HG03439 (cell line): Measurements from ENCODE around the gene COLQ.
"Not testable (repeated sequence)": the region's sequence is repeated elsewhere in the genome, so short reads cannot be mapped to it uniquely, and the experiment has no call there.

Source experiments
- ATAC-seq: cut with Tn5 transposase; IDR thresholded peaks from one replicate; pipeline ENCODE4 v1.9.1; 2021; ENCODE audit warnings: mild to moderate bottlenecking, moderate library complexity; ENCODE audit not compliant: unreplicated experiment

The COLQ gene

DNA sequence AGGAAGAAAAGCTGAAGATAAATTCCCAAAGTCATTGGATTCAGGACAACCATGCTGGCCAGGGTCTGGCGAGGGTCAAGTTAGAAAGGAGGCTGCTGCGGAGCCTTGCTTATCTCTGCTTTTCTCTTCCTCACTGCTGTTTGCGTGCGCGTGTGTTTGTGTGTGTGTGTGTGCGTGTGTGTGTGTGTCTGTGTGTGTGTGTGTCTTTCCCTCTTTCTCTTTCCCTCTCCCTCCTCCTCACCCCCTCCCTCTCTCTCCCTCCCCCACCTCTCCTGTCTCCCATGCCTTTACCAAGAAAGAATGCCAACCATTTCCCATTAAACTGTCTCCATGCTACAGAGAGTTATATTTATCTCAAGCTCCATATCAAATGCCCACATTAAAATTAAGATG lies at the start of gene COLQ:
Gene COLQ (minus strand): TSS at position 134 of the 393 bp plus-strand sequence. CDS start 81 bp downstream, at position 53.
- no peak for ATAC-seq

DNA sequence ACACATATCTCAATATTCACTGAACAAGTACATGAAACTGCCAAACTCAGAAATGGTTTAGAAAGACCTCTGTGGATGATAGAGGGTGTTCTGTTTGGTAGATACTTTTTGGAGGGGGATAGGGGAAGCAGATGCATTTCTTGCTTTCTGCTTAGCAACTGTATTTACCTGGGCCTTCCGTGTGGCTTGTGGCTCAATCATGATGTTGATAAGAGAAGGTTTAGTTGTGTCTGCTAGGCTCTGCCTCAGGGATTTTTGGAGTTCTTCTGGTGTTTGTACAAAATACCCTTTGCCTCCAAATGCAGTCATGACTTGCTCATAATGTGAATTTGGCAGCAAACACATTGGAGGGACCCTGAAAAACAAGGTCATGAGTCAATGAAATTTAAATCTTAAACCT lies 41.7 kb upstream of the COLQ start:
- no peak for ATAC-seq

DNA sequence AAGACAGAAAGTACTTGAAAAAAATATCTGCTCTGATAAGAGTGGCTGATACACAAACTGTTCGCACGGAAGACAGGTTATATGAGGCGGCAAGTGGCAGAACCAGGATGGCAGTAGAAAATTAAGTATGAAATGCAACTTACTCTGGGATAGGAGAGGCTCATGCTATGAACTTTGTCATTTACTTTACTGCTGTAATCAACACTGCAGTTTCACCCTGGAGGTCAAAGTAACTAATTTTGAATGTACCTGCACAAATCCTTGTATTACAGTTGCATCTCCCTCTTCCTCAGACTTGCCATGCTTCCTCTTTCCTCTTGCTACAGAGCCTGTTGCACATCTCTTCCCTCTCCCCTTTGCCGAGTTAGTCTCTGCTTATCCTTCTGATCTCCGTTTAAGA lies 41.1 kb upstream of the COLQ start:
- ATAC-seq: no peak

DNA sequence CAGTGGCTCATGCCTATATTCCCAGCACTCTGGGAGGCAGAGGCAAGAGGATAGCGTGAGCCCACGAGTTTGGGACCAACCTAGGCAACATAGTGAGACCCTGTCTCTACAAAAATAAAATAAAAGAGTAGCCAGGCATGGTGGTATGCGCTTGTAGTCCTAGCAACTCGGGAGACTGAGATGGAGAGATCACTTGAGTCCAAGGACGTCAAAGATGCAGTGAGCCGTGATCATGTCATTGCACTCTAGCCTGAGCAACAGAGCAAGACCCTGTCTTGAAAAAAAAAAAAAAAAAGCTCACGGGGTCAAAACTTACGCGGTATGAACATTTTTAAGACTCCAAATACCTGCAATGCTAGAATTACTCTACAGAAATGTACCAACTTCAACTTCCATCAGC lies 37.1 kb upstream of the COLQ start:
- no peak for ATAC-seq

DNA sequence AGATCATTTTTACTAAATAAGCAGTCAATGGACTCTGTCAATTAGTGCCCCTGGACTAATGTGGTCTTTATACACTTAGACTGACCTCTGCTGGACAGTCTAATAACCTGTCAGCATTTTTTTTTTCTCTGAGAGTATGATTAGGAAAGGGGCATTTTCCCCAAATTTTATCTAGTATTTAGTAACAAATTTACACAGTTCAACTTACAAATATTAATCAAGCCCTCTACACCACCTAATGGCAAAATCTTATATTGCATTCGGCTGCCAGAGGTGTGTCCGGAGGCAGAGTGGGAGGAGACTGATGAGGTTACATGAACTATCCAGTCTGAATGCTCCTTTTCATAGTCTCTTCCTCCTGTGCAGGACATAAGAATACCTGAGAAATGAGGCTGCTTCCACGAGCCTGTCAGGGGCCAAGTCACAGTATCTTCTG lies 36.0 kb upstream of the COLQ start:
- ATAC-seq: peak; percentile 58

DNA sequence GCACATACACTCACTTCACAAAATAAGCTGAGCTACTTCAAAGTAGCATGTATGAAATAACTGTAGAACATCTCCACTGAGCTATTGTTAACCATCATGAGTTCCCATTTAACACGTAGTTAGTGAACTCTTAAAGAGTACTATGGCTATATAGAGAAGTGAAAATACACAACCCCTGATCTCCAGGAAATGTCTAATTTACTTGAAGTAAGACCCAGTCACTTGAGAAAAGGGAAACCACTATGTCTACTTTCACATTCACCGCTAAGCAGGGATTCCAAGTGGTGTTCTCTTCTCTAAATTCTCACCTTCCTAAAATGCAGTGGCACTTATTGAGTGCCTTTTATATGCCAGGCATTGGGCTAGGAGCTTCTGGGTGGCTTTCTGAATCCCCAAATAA lies 35.0 kb upstream of the COLQ start:
- peak; percentile 78 for ATAC-seq

DNA sequence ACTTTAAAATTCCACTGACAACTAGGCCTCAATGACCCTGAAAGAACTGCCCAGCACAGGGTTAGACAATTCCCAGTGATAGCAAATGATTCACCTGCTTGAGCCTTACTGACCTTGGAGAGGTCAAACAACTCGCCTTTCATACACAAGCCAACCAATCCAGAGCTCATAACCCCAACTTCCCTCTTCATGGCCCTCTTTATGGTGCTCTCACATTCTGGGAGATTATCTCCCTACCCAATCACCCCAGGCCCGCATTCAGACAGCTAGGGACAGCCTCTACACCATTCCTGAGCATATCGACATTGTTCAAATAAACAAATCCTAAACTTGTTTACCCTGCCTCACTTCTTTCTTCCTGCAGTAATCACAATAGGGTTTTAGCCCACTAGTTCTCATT lies 32.2 kb upstream of the COLQ start:
- ATAC-seq: no peak

DNA sequence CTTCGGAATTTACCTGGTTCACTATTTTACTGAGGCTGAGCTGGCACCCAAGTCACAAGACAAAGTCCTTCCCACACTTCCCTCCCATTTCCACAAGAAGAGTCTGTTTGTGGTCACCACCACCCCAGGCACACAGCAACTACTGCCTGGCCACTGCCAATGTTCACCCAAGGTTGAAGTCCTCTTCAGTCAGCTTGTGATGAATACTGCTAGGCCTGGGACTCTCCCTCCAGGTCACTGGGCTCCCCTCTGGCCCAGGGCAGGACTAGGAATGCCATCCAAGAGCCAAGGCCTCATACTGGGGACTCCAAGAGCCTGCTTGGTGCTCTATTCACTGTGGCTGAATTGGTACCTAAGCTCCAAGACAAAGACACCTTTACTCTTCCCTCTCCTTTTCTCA lies 30.4 kb upstream of the COLQ start:
- ATAC-seq: no peak

DNA sequence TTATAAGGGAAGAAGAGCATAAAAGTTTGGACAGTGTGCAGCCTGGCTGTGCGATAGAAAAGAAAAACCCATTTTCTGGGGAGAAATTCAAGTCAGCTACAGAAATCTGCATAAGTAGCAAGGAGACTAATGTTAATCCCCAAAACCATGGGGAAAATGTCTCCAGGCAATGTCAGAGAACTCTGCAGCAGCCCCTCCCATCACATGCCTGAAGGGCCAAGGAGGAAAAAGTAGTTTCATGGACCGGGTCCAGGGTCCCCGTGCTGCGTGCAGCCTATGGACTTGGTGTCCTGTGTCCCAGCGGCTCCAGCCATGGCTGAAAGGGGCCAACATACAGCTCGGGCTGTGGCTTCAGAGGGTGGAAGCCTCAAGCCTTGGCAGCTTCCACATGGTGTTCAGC lies 28.3 kb upstream of the COLQ start:
- no peak for ATAC-seq

DNA sequence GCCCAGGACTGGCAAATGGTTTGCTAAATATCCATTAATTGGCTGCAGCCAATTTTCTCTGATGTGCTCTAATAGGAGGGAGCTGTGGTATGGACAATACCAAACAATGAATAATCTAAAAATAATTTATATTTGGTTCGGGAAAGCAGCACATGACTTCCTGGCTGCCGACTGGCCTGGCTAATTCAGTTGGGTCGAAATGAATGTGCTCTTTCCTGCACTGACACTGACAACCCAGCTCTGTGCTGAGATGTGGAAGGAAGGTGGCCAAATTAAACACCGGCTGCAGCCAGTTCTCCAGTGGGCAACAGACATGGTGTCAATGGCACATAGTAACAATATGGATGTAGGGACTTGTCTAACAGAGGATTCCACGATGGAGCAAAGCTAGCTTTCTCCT lies 21.1 kb upstream of the COLQ start:
- ATAC-seq: no peak

DNA sequence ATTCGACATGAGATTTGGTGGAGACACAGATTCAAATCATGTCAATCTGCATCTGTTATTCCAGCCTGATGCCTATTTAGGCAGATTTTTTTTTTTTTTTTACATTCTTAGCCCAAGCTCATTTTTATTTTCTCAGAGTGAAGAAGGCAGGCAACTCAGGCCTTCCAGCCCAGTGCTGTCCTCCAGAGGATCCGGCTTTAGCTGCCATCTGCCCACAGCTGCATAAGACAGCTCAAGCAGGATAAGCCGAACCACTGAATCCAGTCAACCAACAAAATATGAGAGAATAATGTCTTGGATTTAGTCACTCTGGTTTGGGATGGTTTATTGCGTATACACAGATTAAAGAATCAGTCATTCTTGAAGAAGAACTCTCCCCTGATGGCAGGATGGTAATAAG lies 19.9 kb upstream of the COLQ start:
- no peak for ATAC-seq

DNA sequence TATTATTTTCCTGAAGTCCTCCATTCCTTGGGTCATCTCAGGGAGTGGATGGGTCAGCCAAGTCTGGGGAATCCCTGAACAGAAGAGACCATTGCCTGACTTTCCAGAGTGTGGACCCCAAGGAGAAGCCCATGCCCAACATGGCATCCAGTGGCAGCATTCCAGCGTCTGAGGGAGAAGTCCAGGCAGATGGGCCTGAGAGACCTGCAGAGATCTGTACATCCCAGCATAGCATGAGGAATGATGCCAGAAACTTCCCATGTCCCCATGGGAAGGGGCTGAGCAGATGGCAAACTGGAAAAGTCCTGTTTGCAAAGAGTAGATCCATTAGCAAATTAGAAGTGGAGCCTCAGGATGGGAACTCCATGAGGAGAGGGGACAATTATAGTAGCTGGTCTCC lies 17.6 kb upstream of the COLQ start:
- no peak for ATAC-seq

DNA sequence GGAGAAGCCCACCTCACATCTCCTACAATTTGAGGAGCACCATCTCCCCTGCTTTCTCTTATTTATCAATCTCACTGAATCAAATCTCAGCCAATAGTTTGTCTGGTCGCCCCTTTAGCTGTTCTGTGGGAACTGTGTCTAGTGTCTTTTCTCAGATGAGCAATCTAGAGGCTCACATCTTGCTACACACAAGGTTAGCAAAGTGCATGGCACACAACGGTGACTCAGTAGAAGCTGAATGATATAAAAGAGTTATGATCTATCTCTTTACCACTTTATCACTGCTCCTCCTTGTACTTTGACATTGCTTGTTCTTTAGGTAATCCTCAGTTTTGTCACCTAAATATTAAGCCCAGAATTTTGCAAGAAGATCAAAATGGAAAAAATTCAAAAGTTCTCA lies 16.8 kb upstream of the COLQ start:
- ATAC-seq: no peak

DNA sequence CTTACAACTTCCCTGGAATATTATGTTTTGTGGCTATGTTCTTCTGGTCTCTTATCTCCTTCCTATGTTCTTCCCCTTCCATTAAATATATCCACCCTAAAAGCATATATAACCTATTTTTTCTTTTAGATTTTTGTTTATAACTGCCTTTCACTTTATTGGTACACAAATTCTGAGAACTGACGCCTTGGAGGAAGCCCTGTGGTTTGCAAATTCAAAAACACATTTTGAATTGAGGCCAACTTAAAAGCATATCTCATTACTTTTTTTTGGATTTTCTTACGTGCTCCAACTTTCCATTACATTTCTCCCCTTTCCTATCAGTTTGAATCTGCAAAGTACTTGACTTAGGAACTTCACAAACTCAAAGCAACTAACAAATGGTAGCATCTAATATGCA lies 15.3 kb upstream of the COLQ start:
- ATAC-seq: no peak

DNA sequence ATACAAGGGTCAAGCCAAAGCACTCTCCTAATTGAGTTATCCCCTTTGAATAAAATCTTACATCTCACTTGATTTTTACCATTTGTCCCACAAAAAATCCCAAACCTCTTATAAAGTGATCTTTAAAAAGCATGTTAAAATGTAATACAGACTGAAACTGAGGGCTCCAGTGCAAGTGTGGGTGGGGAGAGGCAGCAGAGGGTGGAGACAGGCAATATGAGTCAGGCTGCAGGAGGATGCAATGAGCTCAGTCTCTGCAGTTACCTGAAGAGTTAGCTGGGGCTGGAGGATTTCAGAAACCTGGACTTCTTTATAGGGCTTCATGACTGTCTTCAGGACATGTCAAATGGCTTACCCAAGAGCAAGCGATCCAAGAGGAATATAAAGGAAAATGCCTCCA lies 14.2 kb upstream of the COLQ start:
- ATAC-seq: no peak

DNA sequence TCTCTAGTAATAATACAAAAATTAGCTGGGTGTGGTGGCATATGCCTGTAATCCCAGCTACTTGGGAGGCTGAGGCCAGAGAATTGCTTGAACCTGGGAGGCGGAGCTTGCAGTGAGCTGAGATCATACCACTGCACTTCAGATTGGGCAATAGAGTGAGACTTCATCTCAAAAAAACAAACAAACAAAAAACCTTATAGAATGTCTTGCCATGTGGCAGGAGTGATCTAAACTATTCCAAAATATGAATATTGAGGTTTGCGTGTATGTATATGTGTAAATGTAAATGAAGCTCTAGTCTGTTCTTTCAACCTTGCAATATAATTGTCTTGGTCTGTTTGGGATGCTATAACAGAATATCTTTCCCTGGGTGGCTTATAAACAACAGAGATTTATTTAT lies 11.1 kb upstream of the COLQ start:
- ATAC-seq: not testable (repeated sequence)

DNA sequence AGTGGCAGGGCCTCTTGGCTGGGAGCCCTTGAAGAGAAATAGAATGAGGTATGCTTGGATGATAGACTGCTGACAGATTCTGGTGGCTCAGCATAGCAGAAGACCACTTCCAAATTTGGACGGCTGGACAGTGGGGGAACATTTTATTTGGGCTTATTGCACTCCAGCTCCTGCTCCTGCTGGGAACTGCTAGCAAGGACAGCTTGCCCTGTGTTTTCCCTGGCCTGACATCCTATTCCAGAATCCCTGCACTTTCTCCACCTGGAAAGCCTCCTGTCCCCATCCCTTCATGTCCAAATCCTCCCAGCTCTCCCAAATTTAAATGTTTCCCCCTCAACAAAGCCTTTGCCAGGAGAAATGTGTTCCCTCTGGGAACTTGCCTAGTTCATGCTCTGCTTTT lies 9.8 kb upstream of the COLQ start:
- ATAC-seq: no peak

DNA sequence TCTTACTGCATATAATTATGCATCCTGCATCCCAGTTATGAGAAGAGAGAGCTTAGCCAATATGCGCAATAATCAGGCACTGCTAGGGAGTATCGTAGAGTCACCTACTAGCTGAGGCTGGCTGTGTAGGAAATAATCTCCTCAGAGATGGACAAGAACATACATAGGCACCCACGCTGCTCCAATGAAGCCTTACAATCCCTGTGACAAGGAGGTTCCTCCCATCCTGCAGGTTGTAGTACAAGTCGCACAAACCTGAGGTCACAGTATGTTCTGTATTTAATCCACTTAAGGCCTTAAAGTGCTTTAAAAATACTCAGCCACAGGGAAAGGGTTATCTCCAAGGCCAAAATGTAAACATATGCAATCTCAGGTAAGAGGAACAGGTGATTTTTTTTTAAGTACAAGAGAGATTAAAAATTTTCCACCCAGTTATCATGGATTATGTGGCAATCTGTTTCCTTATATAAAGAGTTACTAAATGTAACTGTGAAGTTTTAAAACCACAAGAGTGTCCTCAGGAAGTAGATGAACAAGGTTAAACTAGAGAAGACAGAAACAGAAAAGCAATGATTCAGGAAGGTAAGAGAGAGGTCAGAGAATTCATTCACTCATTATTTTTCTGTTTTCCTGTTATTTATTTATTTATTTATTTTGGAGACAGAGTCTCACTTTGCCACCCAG lies 7.5 kb upstream of the COLQ start:
- no peak for ATAC-seq

DNA sequence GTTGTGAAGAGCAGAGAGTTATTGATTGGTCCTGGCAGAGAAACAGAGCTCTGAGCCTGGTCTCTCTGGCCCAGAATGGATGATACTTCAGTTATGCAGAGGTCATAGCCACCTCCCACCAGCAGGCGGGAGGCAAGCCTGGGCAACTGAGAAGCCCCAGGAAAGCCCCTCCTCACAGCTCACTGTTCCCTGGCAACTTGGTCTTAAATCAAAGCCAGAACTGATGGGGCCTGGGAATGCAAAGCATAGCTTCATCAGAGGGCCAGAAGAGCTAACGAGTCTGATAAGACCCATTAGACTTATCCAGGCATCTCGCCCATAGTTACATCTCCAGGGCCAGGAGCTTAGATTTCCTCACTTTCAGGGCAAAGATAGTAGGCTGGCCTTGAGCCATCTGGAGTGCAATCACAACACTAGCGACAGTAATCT lies 5.5 kb upstream of the COLQ start:
- no peak for ATAC-seq

DNA sequence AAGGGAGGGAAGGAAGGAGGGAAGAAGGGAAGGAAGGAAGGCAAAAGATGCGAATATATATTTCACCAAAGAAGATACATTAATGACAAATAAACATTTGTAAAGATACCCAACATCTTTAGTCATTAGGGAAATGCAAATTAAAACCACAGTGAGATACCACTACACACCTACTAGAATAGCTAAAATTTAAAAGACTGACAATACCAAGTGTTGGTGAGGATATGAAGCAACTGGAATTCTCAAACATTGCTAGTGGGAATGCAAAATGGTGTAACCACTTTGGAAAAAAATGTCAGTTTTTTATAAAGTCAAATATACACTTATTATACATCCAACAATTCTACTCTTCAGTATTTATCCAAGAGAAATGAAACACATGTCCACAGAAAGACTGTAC lies 4.3 kb upstream of the COLQ start:
- no peak for ATAC-seq

DNA sequence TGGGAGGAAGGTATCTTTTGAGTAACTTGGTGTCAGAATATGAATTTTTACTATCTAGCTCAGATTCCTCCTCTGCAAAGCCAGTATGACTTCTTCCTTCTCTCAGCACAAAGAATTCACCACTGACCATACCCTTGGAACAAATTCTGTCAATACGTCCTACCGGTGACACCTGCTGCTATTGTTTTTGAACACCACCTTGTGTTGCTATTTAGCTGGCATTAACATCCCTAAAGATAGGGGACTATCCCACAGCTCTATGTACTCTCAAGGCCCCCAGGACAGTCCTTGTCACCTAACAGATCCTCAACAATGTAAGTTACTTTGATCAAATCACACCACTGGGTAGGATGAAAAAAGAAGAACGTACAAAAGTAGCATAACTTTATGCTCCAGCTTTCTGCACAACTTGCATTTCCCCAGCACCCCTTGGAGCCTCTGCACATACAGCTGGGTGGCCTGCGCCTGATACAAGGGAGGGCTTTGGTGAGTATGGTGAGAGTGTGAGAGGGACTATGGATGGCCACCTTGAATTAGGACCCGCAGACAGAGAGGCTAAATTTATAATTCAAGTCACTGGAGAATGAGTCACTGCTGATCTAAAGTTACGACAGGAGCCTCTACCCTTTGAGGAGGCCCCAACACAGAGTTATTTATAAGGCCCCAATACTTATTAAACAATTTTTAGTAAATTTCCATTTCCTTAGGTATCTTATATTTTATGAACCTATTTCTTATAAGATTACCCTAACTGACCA lies 2.3 kb upstream of the COLQ start:
- ATAC-seq: no peak

DNA sequence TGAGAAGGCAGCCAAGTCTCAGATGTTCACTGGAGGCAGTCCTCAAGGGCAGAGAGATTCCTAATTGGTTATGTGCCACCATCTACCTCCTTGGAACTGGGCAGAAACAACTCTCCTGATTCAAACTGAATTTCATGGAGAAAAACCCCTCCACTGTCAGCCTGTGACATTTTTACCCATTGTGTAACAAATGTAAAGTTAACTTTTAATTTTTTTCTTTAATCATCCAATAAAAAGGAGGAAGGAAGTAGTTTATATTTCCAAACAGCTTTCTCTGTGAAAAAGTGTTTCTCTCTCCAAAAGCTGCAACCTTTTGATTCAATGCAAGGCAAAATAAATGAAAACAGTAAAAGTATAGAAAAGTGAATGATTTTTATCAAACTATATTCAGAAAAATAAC lies 510 bp upstream of the COLQ start:
- ATAC-seq: no peak
